ENCODE data around the gene DMD. TPM values are rescaled to one million over a fixed set of nuclear protein-coding genes. Genes with fewer than 3 reads are reported as not detected.

DMD gene
- total and polyA plus RNA-seq, 4 experiments from 2014 or later: 0.18 to 0.55 (median 0.19) TPM; not detected in 1

DNA sequence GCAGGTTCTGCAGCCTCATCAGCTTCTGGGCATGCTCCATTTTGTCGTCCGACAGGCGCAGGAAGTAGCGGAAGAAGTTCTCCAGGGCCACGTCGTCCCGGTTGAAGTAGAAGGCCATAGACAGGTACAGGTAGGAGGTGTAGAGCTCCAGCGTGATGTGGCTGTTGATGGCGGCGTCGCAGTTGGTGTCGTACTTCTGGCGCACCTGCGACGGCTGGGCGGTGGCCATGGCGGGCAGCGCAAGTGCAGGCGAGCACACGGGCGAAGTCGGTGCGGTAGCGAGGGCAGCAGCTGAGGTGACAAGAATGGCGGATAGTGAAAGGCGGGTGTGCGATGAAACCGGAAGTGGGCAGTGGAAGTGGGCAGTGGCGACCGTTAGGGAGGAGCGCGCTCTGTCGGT, 2139.6 kb downstream of the DMD start, which contains the start of gene FTHL17:
TSS of gene FTHL17 (minus strand) at position 317 of the 400 bp plus-strand sequence. CDS start at position 229, 88 bp downstream.
- Histone ChIP-seq H3K36me3 (ENCODE audit: insufficient read depth, low read length) (no peaks in the 10 kb centered on the region), H3K27me3 (ENCODE audit: insufficient read depth, low read length) (no peaks in the 10 kb centered on the region), H3K4me1 (ENCODE audit: insufficient read depth, low read length) (no peaks in the 10 kb centered on the region), H3K4me3 (ENCODE audit: low read length in 2 of 2) (no peak within 1 kb of the TSS), H3K9me3 (ENCODE audit: control insufficient read depth in 1 of 2, low read length in 2 of 2) (no peaks in the 10 kb centered on the region), H3K27ac (ENCODE audit: low read depth, low read length) (no peak within 1 kb of the TSS)
- H3K4me1 Mint-ChIP-seq: peaks cover 0 to 15% (median 7%) of the 10 kb centered on the region in 4 donors
- intact Hi-C loops (cut with micrococcal nuclease): no loop called here
- H3K27ac Mint-ChIP-seq: no peak within 1 kb of the TSS
- ChIA-PET POLR2A (ENCODE audit: partially characterized antibody) (no interaction called here), CTCF (ENCODE audit: partially characterized antibody) (no interaction called here)
- H3K4me3 Mint-ChIP-seq: no peak within 1 kb of the TSS
- H3K27me3 Mint-ChIP-seq: no peaks in the 10 kb centered on the region
- H3K9me3 Mint-ChIP-seq: peaks cover 0 to 18% (median 7%) of the 10 kb centered on the region in 8 donors
- no peaks in the 10 kb centered on the region for H3K36me3 Mint-ChIP-seq
- DNase-seq: no peak

DNA sequence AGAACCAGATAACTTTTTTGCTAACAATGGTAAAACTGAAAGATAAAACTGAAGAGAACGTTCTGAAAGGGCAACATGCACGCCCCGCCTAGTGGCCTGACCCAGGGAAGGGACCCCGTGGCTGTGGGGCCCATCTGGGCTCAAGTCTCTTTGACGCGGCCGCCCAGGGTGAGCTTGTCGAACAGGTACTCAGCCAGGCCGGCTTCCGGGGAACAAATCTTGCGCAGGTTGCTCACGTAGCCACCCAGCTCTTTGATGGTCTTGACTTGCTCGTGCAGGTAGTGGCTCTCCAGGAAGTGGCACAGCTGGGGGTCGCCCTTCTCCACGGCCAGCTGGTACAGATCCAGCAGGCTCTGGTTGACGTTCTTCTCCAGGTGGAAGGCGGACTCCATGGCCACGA, 2140.1 kb downstream of the DMD start:
- H3K4me1 ChIP-seq (ENCODE audit: insufficient read depth, low read length): no peaks in the 10 kb centered on the region
- H3K27me3 ChIP-seq (ENCODE audit: insufficient read depth, low read length): no peaks in the 10 kb centered on the region
- H3K36me3 ChIP-seq (ENCODE audit: insufficient read depth, low read length): no peaks in the 10 kb centered on the region
- ChIA-PET CTCF (ENCODE audit: partially characterized antibody) (no interaction called here), POLR2A (ENCODE audit: partially characterized antibody) (no interaction called here)
- H3K36me3 Mint-ChIP-seq: no peaks in the 10 kb centered on the region
- intact Hi-C loops (cut with micrococcal nuclease): no loop called here
- H3K27ac ChIP-seq (ENCODE audit: low read depth, low read length): no peak overlapping the region
- no peaks in the 10 kb centered on the region for H3K27me3 Mint-ChIP-seq
- peaks cover 0 to 15% (median 7%) of the 10 kb centered on the region in 4 donors for H3K4me1 Mint-ChIP-seq
- peaks cover 0 to 16% (median 6%) of the 10 kb centered on the region in 8 donors for H3K9me3 Mint-ChIP-seq
- H3K27ac Mint-ChIP-seq: no peak overlapping the region
- no peaks in the 10 kb centered on the region for H3K9me3 ChIP-seq (ENCODE audit: control insufficient read depth in 1 of 2, low read length in 2 of 2)
- no peak overlapping the region for H3K4me3 Mint-ChIP-seq
- no peak for DNase-seq
- no peak overlapping the region for H3K4me3 ChIP-seq (ENCODE audit: low read length in 2 of 2)

DNA sequence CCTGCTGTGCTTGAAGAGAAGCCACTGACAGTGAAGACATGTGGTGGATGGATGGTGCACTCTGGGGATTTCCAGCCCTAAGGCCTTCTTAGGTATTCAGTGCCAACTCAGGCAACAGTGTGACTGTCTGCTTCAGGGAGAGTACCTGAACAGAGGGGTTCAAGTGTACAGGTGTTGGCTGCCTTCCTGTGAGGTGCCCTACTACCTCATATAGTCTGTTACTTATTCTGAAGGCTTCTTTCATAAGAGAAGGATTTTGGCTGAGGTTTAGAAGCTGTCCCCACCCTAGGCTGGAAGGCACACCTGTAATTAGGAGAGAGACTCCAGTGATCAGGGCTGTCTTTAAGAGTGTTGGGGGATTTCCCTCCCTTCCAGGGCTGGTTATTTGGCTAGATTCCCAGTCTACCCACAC, 2141.3 kb downstream of the DMD start:
- Mint-ChIP-seq H3K4me3 (no peak overlapping the region), H3K4me1 (peaks cover 0 to 15% (median 7%) of the 10 kb centered on the region in 4 donors), H3K36me3 (no peaks in the 10 kb centered on the region), H3K27ac (peak overlapping the region in 2 of 7 donors; percentile 60 to 64), H3K9me3 (peaks cover 0 to 14% (median 5%) of the 10 kb centered on the region in 8 donors), H3K27me3 (no peaks in the 10 kb centered on the region)
- DNase-seq: peak in 2 of 5 donors; percentile 8 to 29
- H3K27ac ChIP-seq (ENCODE audit: low read depth, low read length): no peak overlapping the region
- intact Hi-C loops (cut with micrococcal nuclease): no loop called here
- ChIA-PET POLR2A (ENCODE audit: partially characterized antibody) (no interaction called here), CTCF (ENCODE audit: partially characterized antibody) (interaction anchor here (0.6 kb wide), 1 partner anchor 589 kb away, joined by 3 read pairs; no protein-coding TSS in a partner anchor)
- H3K36me3 ChIP-seq (ENCODE audit: insufficient read depth, low read length): no peaks in the 10 kb centered on the region
- H3K27me3 ChIP-seq (ENCODE audit: insufficient read depth, low read length): no peaks in the 10 kb centered on the region
- no peak overlapping the region for H3K4me3 ChIP-seq (ENCODE audit: low read length in 2 of 2)
- H3K4me1 ChIP-seq (ENCODE audit: insufficient read depth, low read length): no peaks in the 10 kb centered on the region
- H3K9me3 ChIP-seq (ENCODE audit: control insufficient read depth in 1 of 2, low read length in 2 of 2): no peaks in the 10 kb centered on the region

Small RNAs within 50 kb of the gene (microRNA-seq; reads per million reads assigned to microRNA genes)
- not detected for gene MIR3915 (ENCODE audit: borderline microRNAs expressed, borderline number of aligned reads, borderline replicate concordance)
- not detected for gene MIR548F5 (ENCODE audit: borderline microRNAs expressed, borderline number of aligned reads, borderline replicate concordance)
